ENCODE results near the gene FEZF1. TPM values are rescaled to one million over a fixed set of nuclear protein-coding genes. Genes with fewer than 3 reads are reported as not detected.
"Not testable (repeated sequence)": the region's sequence is repeated elsewhere in the genome, so short reads cannot be mapped to it uniquely, and the experiment has no call there.

FEZF1 gene
- total and polyA plus RNA-seq, 8 donors: not detected

DNA sequence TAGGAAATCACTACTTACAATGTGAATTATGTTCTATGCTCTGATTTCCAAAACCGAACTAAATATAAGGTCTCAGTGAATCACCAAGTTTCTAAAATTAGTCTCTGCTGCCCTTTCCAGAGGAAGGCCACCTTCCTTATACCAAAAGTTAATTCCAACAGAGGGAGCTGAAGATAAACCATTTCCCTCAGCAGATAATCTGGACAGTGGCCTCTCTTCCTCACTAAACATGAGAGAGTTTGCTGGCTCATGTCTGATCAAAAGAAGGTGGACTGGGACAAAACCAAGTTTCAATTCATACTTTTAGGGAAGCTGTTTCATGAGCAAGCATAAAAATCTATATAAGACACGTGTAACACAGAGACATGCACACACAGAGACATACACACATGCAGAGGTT lies 6.4 kb downstream of the FEZF1 start:
- Histone ChIP-seq H3K27ac (no peak overlapping the region), H3K36me3 (no peaks in the 10 kb centered on the region), H3K4me1 (peaks cover 0 to 23% (median 8%) of the 10 kb centered on the region in 4 donors), H3K27me3 (peaks cover 22 to 65% (median 44%) of the 10 kb centered on the region in 3 donors), H3K4me3 (no peak overlapping the region), H3K9me3 (peaks cover 0 to 11% (median 4%) of the 10 kb centered on the region in 4 donors)
- DNase-seq: no peak
- intact Hi-C loops (cut with DNase I; ENCODE audit: low total_unique reads): no loop called here
- TF ChIP-seq POLR2AphosphoS5 (IDR thresholded peaks at IDR 0.05): no peak
- no peak for TF ChIP-seq POLR2A (IDR thresholded peaks at IDR 0.05)
- TF ChIP-seq, protein P1, sequence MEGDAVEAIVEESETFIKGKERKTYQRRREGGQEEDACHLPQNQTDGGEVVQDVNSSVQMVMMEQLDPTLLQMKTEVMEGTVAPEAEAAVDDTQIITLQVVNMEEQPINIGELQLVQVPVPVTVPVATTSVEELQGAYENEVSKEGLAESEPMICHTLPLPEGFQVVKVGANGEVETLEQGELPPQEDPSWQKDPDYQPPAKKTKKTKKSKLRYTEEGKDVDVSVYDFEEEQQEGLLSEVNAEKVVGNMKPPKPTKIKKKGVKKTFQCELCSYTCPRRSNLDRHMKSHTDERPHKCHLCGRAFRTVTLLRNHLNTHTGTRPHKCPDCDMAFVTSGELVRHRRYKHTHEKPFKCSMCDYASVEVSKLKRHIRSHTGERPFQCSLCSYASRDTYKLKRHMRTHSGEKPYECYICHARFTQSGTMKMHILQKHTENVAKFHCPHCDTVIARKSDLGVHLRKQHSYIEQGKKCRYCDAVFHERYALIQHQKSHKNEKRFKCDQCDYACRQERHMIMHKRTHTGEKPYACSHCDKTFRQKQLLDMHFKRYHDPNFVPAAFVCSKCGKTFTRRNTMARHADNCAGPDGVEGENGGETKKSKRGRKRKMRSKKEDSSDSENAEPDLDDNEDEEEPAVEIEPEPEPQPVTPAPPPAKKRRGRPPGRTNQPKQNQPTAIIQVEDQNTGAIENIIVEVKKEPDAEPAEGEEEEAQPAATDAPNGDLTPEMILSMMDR (IDR thresholded peaks at IDR 0.05): no peak
- 48 to 56% (median 52%) methylated on average over 2 of the region's 2 CpGs for WGBS, 5 donors

DNA sequence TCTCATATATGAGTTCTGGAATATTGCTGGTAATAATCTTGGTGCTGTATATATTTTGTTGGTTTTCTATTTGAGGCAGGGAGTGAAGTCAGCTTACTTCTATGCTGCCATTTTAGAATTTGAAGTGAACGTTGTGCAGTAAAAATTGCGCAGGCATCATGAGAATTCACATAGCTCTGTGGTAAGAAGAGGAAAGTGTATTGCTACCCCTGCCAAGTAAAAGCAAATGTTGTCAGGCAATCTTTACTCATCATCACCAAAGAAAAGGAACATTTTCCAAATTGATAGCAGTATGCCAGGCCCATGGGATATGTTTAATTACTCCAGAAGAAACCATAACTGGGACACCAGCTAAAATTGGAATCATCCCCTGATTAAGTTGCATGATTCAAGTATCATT lies 13.4 kb downstream of the FEZF1 start:
- no peak overlapping the region for H3K4me3 ChIP-seq
- H3K4me1 ChIP-seq: no peaks in the 10 kb centered on the region
- intact Hi-C loops (cut with DNase I; ENCODE audit: low total_unique reads): no loop called here
- TF ChIP-seq POLR2AphosphoS5 (IDR thresholded peaks at IDR 0.05) (no peak), EP300 (IDR thresholded peaks at IDR 0.05) (no peak), POLR2A (IDR thresholded peaks at IDR 0.05) (no peak)
- TF ChIP-seq, protein P1 (IDR thresholded peaks at IDR 0.05): no peak
- no peaks in the 10 kb centered on the region for H3K36me3 ChIP-seq
- H3K27me3 ChIP-seq: peaks cover 0 to 6% (median 0%) of the 10 kb centered on the region in 3 donors
- no peak for DNase-seq
- 87 to 94% (median 89%) methylated on average over 2 of the region's 2 CpGs for WGBS, 5 donors
- no peak overlapping the region for H3K27ac ChIP-seq
- peaks cover 0 to 25% (median 15%) of the 10 kb centered on the region in 4 donors for H3K9me3 ChIP-seq

- H3K9me3 ChIP-seq: peaks cover 0 to 25% (median 15%) of the 10 kb centered on the region in 4 donors
- H3K27ac ChIP-seq: no peak overlapping the region
- no peak for DNase-seq
- intact Hi-C loops (cut with DNase I; ENCODE audit: low total_unique reads): no loop called here
- H3K36me3 ChIP-seq: no peaks in the 10 kb centered on the region
- no peaks in the 10 kb centered on the region for H3K4me1 ChIP-seq
- H3K27me3 ChIP-seq: peaks cover 0 to 4% (median 0%) of the 10 kb centered on the region in 3 donors
- no peak for TF ChIP-seq POLR2A (IDR thresholded peaks at IDR 0.05)
- no peak for TF ChIP-seq EP300 (IDR thresholded peaks at IDR 0.05)
- TF ChIP-seq POLR2AphosphoS5 (IDR thresholded peaks at IDR 0.05): no peak
- TF ChIP-seq, protein P1 (IDR thresholded peaks at IDR 0.05): no peak
- H3K4me3 ChIP-seq: no peak overlapping the region
- WGBS, 5 donors: 77 to 94% (median 86%) methylated on average over 1 of the region's 1 CpG
These were observed 14.1 kb downstream of the FEZF1 start for GRCh38 chr7:122290476-122290875.

DNA sequence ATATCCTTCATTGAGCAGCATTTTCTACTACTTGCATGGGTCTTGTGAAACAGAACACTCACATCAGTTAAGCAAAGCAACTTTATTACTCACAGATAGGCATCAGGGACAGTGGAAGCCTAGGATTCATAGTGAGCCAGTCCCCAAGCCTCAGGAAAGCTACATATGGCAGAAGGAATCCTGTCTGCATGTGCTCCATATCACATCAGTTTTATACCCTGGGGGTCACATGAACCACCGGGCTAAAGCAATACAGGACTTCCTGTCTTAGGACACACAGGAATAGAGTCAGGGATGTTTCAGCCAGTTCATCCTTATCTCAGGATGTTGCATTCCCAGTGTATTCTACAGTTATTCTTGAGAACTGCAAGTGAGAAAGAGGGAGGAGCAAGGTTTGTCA lies 15.1 kb downstream of the FEZF1 start:
- H3K9me3 ChIP-seq: peaks cover 0 to 25% (median 15%) of the 10 kb centered on the region in 4 donors
- no peak overlapping the region for H3K27ac ChIP-seq

GRCh38 chr7:122284608-122285007 lies 19.9 kb downstream of the FEZF1 start:
- H3K9me3 ChIP-seq; H3K4me3 ChIP-seq; H3K36me3 ChIP-seq; H3K27ac ChIP-seq; H3K27me3 ChIP-seq; intact Hi-C loops (cut with DNase I; ENCODE audit: low total_unique reads); DNase-seq; H3K4me1 ChIP-seq: not testable (repeated sequence)
- 72 to 90% (median 81%) methylated on average over 13 to 18 of the region's 24 CpGs for WGBS, 5 donors

More for the DNA sequence above, 15.1 kb downstream of the FEZF1 start:
- H3K4me3 ChIP-seq: no peak overlapping the region
- no peaks in the 10 kb centered on the region for H3K4me1 ChIP-seq
- no peaks in the 10 kb centered on the region for H3K36me3 ChIP-seq
- no peaks in the 10 kb centered on the region for H3K27me3 ChIP-seq
- intact Hi-C loops (cut with DNase I; ENCODE audit: low total_unique reads): no loop called here
- 77 to 88% (median 82%) methylated on average over 1 of the region's 1 CpG for WGBS, 5 donors
- TF ChIP-seq POLR2AphosphoS5 (IDR thresholded peaks at IDR 0.05) (no peak), POLR2A (IDR thresholded peaks at IDR 0.05) (no peak), EP300 (IDR thresholded peaks at IDR 0.05) (no peak)
- TF ChIP-seq, protein P1 (IDR thresholded peaks at IDR 0.05): no peak
- DNase-seq: no peak

Measured in stomach (tissue), 9 donors.